H9 (cell line): ENCODE measurements around the gene WDR59. TPM values are rescaled to one million over a fixed set of nuclear protein-coding genes. Genes with fewer than 3 reads are reported as not detected.

Experiments used
- DNase-seq: peaks from one replicate; pipeline ENCODE4 v3.0.0-alpha.2; 2017
- H2AFZ ChIP-seq: one replicate; pipeline ENCODE4 v1.6.1; 2013; ENCODE audit warnings: mild to moderate bottlenecking, low read length, control low read depth, moderate library complexity
- H2AK5ac ChIP-seq: 2 replicates; pipeline ENCODE4 v1.6.1; 2013; ENCODE audit warnings: low read length, control low read depth, mixed read lengths; ENCODE audit not compliant: insufficient read length
- H2BK120ac ChIP-seq: one replicate; pipeline ENCODE4 v1.6.1; 2013; ENCODE audit warnings: low read depth, mild to moderate bottlenecking, low read length, control low read depth, inconsistent platforms; ENCODE audit not compliant: poor library complexity, severe bottlenecking
- H2BK12ac ChIP-seq: 2 replicates; pipeline ENCODE4 v1.6.1; 2013; ENCODE audit warnings: low read length, control low read depth, mixed read lengths, low read depth; ENCODE audit not compliant: insufficient read length
- H2BK15ac ChIP-seq: 2 replicates; pipeline ENCODE4 v1.6.1; 2013; ENCODE audit warnings: low read depth, low read length, control low read depth
- H2BK20ac ChIP-seq: one replicate; pipeline ENCODE4 v1.6.1; 2013; ENCODE audit warnings: low read depth, mild to moderate bottlenecking, low read length, control low read depth, inconsistent platforms; ENCODE audit not compliant: poor library complexity, severe bottlenecking
- H2BK5ac ChIP-seq: 2 replicates; pipeline ENCODE4 v1.6.1; 2013; ENCODE audit warnings: low read length, control low read depth, mixed read lengths; ENCODE audit not compliant: insufficient read length
- H3K14ac ChIP-seq: 2 replicates; pipeline ENCODE4 v1.6.1; 2013; ENCODE audit warnings: low read length, control low read depth; ENCODE audit not compliant: insufficient read depth
- H3K18ac ChIP-seq: 2 replicates; pipeline ENCODE4 v1.6.1; 2013; ENCODE audit warnings: low read depth, mild to moderate bottlenecking, mixed read lengths, low read length, control low read depth; ENCODE audit not compliant: insufficient read length
- H3K23ac ChIP-seq: 2 replicates; pipeline ENCODE4 v1.6.1; 2013; ENCODE audit warnings: low read length, control low read depth, mixed read lengths, low read depth; ENCODE audit not compliant: insufficient read length
- H3K23me2 ChIP-seq: 2 replicates; pipeline ENCODE4 v1.6.1; 2013; ENCODE audit warnings: low read depth, mild to moderate bottlenecking, mixed read lengths, low read length, control low read depth; ENCODE audit not compliant: insufficient read length, poor library complexity, severe bottlenecking
- H3K27ac ChIP-seq: 2 replicates; pipeline ENCODE4 v1.5.1; 2013; ENCODE audit warnings: low read length, control low read depth, mixed read lengths, low read depth; ENCODE audit not compliant: insufficient read length
- H3K27me3 ChIP-seq: 2 replicates; pipeline ENCODE4 v1.6.1; 2013; ENCODE audit warnings: low read length, control low read depth, inconsistent platforms; ENCODE audit not compliant: insufficient read depth
- H3K4ac ChIP-seq: 2 replicates; pipeline ENCODE4 v1.6.1; 2013; ENCODE audit warnings: low read depth, mild to moderate bottlenecking, control low read depth, inconsistent platforms, low read length, moderate library complexity
- H3K4me1 ChIP-seq: 2 replicates; pipeline ENCODE4 v1.6.1; 2013; ENCODE audit warnings: low read length, control low read depth, inconsistent platforms; ENCODE audit not compliant: insufficient read depth
- H3K4me2 ChIP-seq: 2 replicates; pipeline ENCODE4 v1.6.1; 2013; ENCODE audit warnings: low read length, control low read depth, mixed read lengths; ENCODE audit not compliant: insufficient read length, insufficient read depth
- H3K56ac ChIP-seq: 2 replicates; pipeline ENCODE4 v1.6.1; 2013; ENCODE audit warnings: low read depth, mild to moderate bottlenecking, mixed read lengths, low read length, control low read depth; ENCODE audit not compliant: insufficient read length
- H3K79me1 ChIP-seq: 2 replicates; pipeline ENCODE4 v1.6.1; 2013; ENCODE audit warnings: low read depth, mild to moderate bottlenecking, moderate library complexity, low read length, control low read depth, inconsistent platforms; ENCODE audit not compliant: insufficient read depth, poor library complexity, severe bottlenecking
- H3K79me2 ChIP-seq: 2 replicates; pipeline ENCODE4 v1.6.1; 2013; ENCODE audit warnings: low read length, control low read depth, inconsistent platforms; ENCODE audit not compliant: insufficient read depth
- H3K9ac ChIP-seq: 2 replicates; pipeline ENCODE4 v1.6.1; 2013; ENCODE audit warnings: low read length, control low read depth, mixed read lengths; ENCODE audit not compliant: insufficient read length; ENCODE audit errors: extremely low read depth
- H3K9me3 ChIP-seq: one replicate; pipeline ENCODE4 v1.6.1; 2013; ENCODE audit warnings: low read depth, low read length, inconsistent platforms; ENCODE audit not compliant: control insufficient read depth
- H3T11ph ChIP-seq: one replicate; pipeline ENCODE4 v1.6.1; 2013; ENCODE audit warnings: mild to moderate bottlenecking, low read length, control low read depth, inconsistent platforms
- H4K20me1 ChIP-seq: one replicate; pipeline ENCODE4 v1.6.1; 2013; ENCODE audit not compliant: control insufficient read depth, insufficient read length, insufficient read depth
- H4K5ac ChIP-seq: 2 replicates; pipeline ENCODE4 v1.6.1; 2013; ENCODE audit warnings: low read depth, mild to moderate bottlenecking, mixed read lengths, low read length, control low read depth; ENCODE audit not compliant: insufficient read length
- H4K8ac ChIP-seq: replicated peaks from 2 replicates; pipeline ENCODE4 v1.6.1; 2013; ENCODE audit warnings: low read length, control low read depth, mixed read lengths, low read depth; ENCODE audit not compliant: insufficient read length
- H4K91ac ChIP-seq: 2 replicates; pipeline ENCODE4 v1.6.1; 2013; ENCODE audit warnings: low read depth, mild to moderate bottlenecking, moderate library complexity, mixed read lengths, low read length, control low read depth; ENCODE audit not compliant: insufficient read length
- H3K27ac Mint-ChIP-seq, 3 experiments: 2 replicates in 2 of 3; 3 replicates in 1 of 3; pipeline ENCODE4 v1.8.0; 2020 to 2021; ENCODE audit warnings: mixed read lengths in 3 of 3, mild to moderate bottlenecking in 1 of 3, moderate library complexity in 1 of 3
- H3K27me3 Mint-ChIP-seq: 2 replicates; pipeline ENCODE4 v1.8.0; 2021; ENCODE audit warnings: low read depth, mild to moderate bottlenecking, moderate library complexity, mixed read lengths
- H3K36me3 Mint-ChIP-seq, 3 experiments: 2 replicates in 2 of 3; 3 replicates in 1 of 3; pipeline ENCODE4 v1.8.0; 2020 to 2021; ENCODE audit warnings: low read depth in 3 of 3, mixed read lengths in 3 of 3; ENCODE audit not compliant: insufficient read depth in 1 of 3
- H3K4me1 Mint-ChIP-seq, 2 experiments: 2 replicates each; pipeline ENCODE4 v1.8.0; 2020; ENCODE audit warnings: mixed read lengths in 2 of 2
- H3K4me3 Mint-ChIP-seq, 2 experiments: 2 replicates in 1 of 2; 3 replicates in 1 of 2; pipeline ENCODE4 v1.8.0; 2020 to 2021; ENCODE audit warnings: mild to moderate bottlenecking in 2 of 2, mixed read lengths in 2 of 2, moderate library complexity in 1 of 2
- H3K9me3 Mint-ChIP-seq, 2 experiments: 2 replicates in 1 of 2; 3 replicates in 1 of 2; pipeline ENCODE4 v1.8.0; 2020; ENCODE audit warnings: mild to moderate bottlenecking in 2 of 2, mixed read lengths in 2 of 2, moderate library complexity in 1 of 2
- WGBS: extraction: QIAGEN DNeasy Blood & Tissue Kit; methylation state at CpG from one replicate; pipeline ENCODE4 v1.1.7; 2013; ENCODE audit warnings: missing lambda C conversion rate, low lambda C conversion rate, mixed read lengths; ENCODE audit not compliant: insufficient read length; ENCODE audit errors: extremely low coverage; 5-methylcytosine and 5-hydroxymethylcytosine counted together
- total RNA-seq: library from RNA; stranded (reverse); gene quantifications from 2 replicates; pipeline ENCODE4 v1.2.1, GENCODE V29; 2021
- TF ChIP-seq, protein P1 (sequence below): fragments of 200-600 bp; sonication (generic); conservative IDR thresholded peaks from 3 replicates; pipeline ENCODE4 v1.8.0; 2021; ENCODE audit warnings: antibody characterized with exemption, mild to moderate bottlenecking

WDR59 gene
- total RNA-seq, 1 experiment from 2014 or later: 97.5 TPM

DNA sequence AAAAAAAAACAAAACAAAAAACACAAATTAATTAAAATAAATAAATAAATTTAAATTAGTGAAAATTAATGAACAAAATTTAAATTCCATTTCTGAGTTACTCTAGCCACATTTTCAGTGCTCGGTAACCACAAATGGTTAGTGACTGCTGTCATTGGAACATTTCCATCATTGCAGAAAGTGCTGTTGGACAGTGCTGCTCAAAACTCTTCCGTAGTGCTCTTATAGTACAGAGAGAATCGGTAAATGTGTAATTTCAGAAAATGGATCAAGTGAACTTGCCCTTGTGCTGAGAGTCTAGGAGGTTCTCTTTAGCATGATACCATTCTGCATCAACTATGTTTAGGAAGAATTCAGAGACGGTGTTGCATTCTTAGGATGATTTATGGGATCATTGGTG, 37.6 kb upstream of the WDR59 start:
- Histone ChIP-seq H3K4me2 (no peak overlapping the region), H2BK12ac (no peak overlapping the region), H3K23me2 (no peaks in the 10 kb centered on the region), H3K23ac (no peak overlapping the region), H3K27ac (no peak overlapping the region), H3K27me3 (no peaks in the 10 kb centered on the region), H4K91ac (no peak overlapping the region), H2BK5ac (no peak overlapping the region), H2BK15ac (no peak overlapping the region), H3K79me1 (peaks cover 8% of the 10 kb centered on the region), H2BK20ac (no peak overlapping the region), H2AFZ (no peak overlapping the region), H3K9ac (no peak overlapping the region), H2BK120ac (no peak overlapping the region), H3K9me3 (no peaks in the 10 kb centered on the region), H3K14ac (no peak overlapping the region), H2AK5ac (no peak overlapping the region), H3K18ac (no peak overlapping the region), H3K4ac (no peak overlapping the region), H4K5ac (no peak overlapping the region), H4K8ac (no peak overlapping the region), H4K20me1 (no peaks in the 10 kb centered on the region), H3K4me1 (peaks cover 2% of the 10 kb centered on the region; the same call in 1 of the 2 replicates), H3K79me2 (peaks cover 8% of the 10 kb centered on the region; the same call in 1 of the 2 replicates), H3K56ac (no peak overlapping the region), H3T11ph (no peak overlapping the region)
- TF ChIP-seq, protein P1, sequence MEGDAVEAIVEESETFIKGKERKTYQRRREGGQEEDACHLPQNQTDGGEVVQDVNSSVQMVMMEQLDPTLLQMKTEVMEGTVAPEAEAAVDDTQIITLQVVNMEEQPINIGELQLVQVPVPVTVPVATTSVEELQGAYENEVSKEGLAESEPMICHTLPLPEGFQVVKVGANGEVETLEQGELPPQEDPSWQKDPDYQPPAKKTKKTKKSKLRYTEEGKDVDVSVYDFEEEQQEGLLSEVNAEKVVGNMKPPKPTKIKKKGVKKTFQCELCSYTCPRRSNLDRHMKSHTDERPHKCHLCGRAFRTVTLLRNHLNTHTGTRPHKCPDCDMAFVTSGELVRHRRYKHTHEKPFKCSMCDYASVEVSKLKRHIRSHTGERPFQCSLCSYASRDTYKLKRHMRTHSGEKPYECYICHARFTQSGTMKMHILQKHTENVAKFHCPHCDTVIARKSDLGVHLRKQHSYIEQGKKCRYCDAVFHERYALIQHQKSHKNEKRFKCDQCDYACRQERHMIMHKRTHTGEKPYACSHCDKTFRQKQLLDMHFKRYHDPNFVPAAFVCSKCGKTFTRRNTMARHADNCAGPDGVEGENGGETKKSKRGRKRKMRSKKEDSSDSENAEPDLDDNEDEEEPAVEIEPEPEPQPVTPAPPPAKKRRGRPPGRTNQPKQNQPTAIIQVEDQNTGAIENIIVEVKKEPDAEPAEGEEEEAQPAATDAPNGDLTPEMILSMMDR: no peak
- H3K4me1 Mint-ChIP-seq: peaks cover 11 to 16% of the 10 kb centered on the region in 2 experiments
- no CpG with 5 or more reads among the region's 4 CpGs for WGBS
- H3K9me3 Mint-ChIP-seq: peaks cover 25 to 29% of the 10 kb centered on the region in 2 experiments
- DNase-seq: no peak
- peaks cover 28 to 39% (median 29%) of the 10 kb centered on the region in 3 experiments for H3K36me3 Mint-ChIP-seq
- H3K4me3 Mint-ChIP-seq: no peak overlapping the region
- no peaks in the 10 kb centered on the region for H3K27me3 Mint-ChIP-seq
- H3K27ac Mint-ChIP-seq: peak overlapping the region in 1 of 3 experiments; percentile 81; a peak in 1 of 7 replicates
